ENCODE data around the gene PRR20C. TPM values are rescaled to one million over a fixed set of nuclear protein-coding genes. Genes with fewer than 3 reads are reported as not detected.

PRR20C gene
- total and polyA plus RNA-seq, 12 donors = not detected

DNA sequence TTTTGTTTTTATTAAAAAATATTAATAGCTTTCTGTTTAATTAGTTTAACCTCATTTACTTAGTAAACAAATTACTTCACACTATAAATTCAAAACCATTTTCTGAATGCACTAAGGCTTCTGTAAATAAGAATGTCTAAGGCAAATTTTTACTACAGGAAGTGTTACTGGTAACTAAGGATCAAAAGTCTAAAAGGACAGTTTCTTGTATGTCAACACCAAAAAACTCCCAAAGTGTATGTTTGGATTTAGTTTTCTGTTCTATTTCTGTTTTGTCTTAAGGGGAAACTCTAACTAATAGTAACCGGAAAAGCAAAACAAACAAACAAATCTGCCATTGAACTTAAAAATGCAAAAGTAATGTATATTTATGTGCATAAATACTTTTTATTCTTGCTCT lies 37.8 kb downstream of the PRR20C start:
- H3K4me3 ChIP-seq = no peak overlapping the region
- intact Hi-C loops (cut with DNase I) = no loop called here
- H3K27ac ChIP-seq = no peak overlapping the region
- no peak for TF ChIP-seq CTCF (IDR thresholded peaks at IDR 0.05)
- 77 to 91% methylated on average over 1 of the region's 1 CpG for WGBS, 2 donors
- H3K4me1 ChIP-seq = no peaks in the 10 kb centered on the region
- no peaks in the 10 kb centered on the region for H3K36me3 ChIP-seq
- H3K27me3 ChIP-seq = no peaks in the 10 kb centered on the region
- DNase-seq = no peak
- H3K9me3 ChIP-seq = peaks cover 0 to 10% (median 0%) of the 10 kb centered on the region in 11 donors
- ATAC-seq = no peak

Other genes with a start within 250 kb of the PRR20C start
- gene PRR20A, start 13.1 kb upstream of the PRR20C start, total RNA-seq = not detected
- gene PRR20A, start 13.1 kb upstream of the PRR20C start, polyA plus RNA-seq = not detected
- not detected for gene PRR20B, start 6.6 kb upstream of the PRR20C start, total RNA-seq
- not detected for gene PRR20B, start 6.6 kb upstream of the PRR20C start, polyA plus RNA-seq
- not detected for gene PRR20D, start 6.6 kb downstream of the PRR20C start, total RNA-seq
- not detected for gene PRR20D, start 6.6 kb downstream of the PRR20C start, polyA plus RNA-seq
- gene PRR20E, start 13.1 kb downstream of the PRR20C start, total RNA-seq = not detected
- not detected for gene PRR20E, start 13.1 kb downstream of the PRR20C start, polyA plus RNA-seq